ENCODE results near the gene XYLB.
"Not testable (repeated sequence)": the region's sequence is repeated elsewhere in the genome, so short reads cannot be mapped to it uniquely, and the experiment has no call there.

The XYLB gene

GRCh38 chr3:38397320-38397719, 50.7 kb downstream of the XYLB start:
- no peak for DNase-seq

GRCh38 chr3:38401246-38401962, 54.8 kb downstream of the XYLB start:
- DNase-seq = no peak

- no peak for DNase-seq
Observed at GRCh38 chr3:38404286-38404685, 57.7 kb downstream of the XYLB start.

DNA sequence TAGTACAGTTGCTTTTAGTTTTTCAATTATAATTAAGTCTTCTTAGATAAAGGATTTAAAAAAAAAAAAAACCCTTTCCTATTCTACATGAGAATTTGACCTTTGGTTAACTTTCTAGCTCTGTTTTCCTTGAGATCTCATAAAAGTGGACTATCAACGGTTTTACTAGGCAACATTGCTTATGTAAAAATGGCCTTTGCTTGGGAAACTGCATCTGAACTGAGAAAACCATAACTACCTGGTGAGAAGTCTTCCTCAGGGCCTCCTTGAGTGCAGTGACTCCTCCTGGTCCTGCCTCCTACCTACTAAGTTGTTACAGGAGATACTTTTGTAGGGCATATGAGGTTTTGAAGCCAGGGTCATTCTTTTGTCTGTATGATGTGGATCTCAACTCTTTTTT, 65.0 kb downstream of the XYLB start:
- no peak for DNase-seq

GRCh38 chr3:38420758-38421157, 74.2 kb downstream of the XYLB start:
- DNase-seq = not testable (repeated sequence)

DNA sequence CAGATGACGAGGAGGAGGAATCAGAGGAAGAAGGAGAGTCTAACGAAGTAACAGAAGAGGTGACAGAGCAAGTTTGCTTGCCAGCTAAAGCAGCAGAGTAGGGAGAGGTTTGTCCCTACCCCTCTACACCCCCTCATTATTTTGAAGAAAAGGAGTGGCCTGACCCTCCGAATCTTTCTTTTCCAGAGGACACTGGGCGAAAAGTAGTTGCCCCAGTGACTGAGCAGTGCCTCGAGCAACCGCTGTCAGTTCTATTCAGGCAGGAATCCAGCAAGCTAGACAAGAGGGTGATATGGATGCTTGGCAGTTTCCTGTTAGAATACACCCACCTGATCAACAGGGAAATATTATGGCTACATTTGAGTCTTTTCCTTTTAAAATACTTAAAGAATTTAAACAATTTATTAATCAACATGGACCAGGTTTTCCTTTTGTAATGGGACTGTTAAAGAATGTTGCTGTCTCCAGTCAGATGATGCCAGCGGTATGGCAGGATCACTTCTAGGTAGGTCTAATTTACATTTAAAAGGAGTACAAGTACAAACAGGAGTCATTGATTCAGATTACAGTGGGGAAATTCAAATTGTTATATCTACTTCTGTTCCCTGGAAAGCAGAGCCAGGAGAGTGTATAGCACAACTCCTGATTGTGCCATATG, 75.2 kb downstream of the XYLB start:
- no peak for DNase-seq

- DNase-seq = not testable (repeated sequence)
Observed at GRCh38 chr3:38426798-38427426, 80.3 kb downstream of the XYLB start.

- not testable (repeated sequence) for DNase-seq
Observed at GRCh38 chr3:38432871-38433658, 86.5 kb downstream of the XYLB start.

DNA sequence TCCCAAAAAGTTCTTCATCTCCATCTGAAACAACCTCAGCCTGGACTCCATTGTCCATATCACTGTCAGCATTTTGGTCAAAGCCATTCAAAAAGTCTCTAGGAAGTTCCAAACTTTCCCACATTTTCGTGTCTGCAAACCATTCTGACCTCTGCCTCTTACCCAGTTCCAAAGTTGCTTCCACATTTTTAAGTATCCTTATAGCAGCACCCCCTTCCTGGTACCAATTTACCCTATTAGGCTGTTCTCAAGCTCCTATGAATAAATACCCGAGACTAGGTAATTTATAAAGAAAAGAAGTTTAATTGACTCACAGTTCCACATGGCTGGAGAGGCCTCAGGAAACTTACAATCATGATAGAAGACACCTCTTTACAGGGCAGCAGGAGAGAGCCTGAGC, 87.1 kb downstream of the XYLB start:
- not testable (repeated sequence) for DNase-seq

DNA sequence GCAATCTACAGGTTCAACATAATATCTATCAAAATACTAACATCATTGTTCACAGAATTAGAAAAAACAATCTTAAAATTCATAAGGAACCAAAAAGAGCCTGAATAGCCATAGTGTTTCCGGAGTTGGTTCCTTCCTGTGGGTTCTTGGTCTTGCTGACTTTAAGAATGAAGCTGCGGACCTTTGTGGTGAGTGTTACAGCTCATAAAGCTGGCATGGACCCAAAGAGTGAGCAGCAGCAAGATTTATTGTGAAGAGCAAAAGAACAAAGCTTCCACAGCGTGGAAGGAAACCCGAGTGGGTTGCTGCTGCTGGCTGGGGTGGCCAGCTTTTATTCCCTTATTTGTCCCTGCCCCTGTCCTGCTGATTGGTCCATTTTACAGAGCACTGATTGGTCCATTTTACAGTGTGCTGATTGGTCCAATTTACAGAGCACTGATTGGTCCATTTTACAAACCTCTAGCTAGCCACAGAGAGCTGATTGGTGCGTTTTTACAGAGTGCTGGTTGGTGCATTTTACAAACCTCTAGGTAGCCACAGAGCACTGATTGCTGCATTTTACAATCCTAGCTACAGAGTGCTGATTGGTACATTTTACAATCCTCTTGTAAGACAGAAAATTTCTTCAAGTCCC, 92.0 kb downstream of the XYLB start:
- DNase-seq = not testable (repeated sequence)

DNA sequence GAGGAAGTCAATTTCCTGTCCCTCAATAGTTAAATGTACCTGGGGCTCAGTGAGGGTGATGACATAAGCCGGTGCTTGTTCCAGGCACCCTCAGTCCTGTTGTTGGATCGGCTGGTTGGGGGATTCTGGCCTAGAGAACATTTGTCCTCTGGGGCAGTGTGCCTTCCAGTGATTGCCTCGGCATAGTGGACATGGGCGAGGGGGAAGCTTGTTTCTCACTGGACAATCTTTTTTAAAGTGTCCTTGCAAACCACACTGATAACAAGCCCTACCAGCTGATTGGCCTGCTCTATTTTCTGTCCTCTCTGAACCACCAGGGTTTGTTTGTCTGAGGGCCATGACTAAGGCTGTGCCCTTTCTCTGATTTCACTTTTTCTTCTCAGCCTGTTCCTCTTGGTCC, 96.6 kb downstream of the XYLB start:
- DNase-seq = not testable (repeated sequence)

DNA sequence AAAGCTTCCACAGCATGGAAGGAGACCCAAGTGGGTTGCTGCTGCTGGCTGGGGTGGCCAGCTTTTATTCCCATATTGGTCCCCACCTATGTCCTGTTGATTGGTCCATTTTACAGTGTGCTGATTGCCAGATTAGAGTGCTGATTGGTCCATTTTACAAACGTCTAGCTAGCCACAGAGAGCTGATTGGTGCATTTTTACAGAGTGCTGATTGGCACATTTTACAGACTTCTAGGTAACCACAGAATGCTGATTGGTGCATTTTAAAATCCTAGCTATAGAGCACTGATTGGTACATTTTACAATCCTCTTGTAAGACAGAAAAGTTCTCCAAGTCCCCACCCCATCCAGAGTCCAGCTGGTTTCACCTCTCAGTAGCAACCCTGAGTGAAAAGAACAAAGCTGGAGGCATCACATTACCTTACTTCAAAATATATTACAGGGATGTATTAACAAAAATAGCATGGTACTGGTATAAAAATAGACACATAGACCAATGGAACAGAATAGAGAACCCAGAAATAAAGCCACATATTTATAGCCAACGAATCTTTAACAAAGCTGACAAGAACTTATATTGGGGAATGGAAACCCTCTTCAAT, 99.6 kb downstream of the XYLB start:
- no peak for DNase-seq

GRCh38 chr3:38446812-38447211, 100.2 kb downstream of the XYLB start:
- no peak for DNase-seq

DNA sequence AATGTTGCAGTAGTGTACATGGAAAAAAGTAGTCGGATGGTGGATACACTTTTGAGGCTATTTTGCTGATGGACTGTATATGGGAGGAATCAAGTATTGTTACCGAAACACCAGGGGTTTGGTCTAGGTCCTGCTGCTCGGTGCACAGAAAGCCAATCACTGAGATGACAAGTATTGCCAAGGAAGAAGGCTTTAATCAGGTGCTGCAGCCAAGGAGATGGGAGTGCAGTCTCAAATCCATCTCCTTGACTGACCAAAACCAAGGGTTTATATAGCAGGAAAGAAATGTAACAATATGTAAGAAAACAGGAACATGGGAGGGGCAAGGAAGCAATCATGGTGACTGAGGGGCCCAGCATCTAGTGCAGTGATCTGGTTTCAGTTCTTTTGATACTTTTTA, 104.3 kb downstream of the XYLB start:
- no peak for DNase-seq

DNA sequence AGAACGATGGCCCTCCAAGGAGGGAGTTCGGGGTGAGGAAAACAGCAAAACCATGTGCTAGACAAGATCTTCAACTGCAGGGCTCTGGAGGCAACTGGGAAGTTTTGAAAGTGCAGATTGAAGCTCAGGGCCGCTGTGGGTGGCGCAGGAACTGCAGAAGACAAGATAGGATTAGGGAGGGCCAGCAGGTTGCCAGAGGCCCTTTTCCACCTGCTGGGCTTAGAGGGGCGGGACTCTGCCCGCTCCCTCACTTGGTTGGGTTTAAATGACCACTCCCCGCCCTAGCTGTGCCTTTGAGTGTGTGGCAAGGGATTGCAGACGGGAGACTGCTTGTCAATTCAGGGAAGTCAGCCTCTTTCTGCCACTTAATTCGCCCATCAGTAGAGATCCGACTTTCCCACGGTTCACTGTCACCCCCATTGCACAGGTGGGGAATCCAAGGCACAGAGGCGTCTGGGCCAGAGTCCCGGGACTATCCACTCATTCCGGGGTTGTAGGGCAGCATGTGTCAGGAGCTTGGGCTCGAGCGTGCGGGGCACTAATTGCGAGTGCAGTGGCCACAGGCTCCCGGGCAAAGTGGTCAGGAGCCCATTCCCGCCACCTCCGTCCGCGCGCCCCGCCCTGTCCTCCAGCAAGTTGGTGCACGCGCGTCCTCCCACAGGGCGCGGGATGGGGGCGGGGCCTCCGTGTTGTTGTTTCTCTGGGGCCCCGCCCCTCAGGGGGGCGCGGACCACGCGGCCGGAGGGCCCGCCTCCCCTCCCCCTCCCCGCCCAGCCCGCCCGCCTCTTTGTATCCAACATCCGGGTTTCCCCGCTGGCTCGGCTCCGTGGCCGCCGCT, 106.7 kb downstream of the XYLB start, which contains the start of gene ACVR2B:
Gene ACVR2B, plus strand, starts transcription at position 816 of the 838 bp plus-strand sequence. CDS start 433 bp downstream, outside the sequence.
- no peak for DNase-seq

DNA sequence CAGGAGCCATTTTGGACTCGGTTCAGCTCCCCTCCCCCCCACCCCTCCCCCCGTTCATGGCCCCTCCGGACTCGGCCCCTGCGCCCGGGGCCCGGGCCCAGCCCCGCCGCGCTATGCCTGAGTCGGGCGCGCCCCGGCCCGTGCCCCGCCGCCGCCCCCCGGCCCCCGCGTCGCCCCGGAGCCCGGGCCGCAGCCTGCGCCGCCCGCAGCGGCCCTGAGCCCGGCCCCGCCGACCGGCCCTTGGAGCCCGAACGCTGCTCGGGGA, 107.3 kb downstream of the XYLB start:
- no peak for DNase-seq

- no peak for DNase-seq
Observed at GRCh38 chr3:38454178-38454883, 107.7 kb downstream of the XYLB start.

DNA sequence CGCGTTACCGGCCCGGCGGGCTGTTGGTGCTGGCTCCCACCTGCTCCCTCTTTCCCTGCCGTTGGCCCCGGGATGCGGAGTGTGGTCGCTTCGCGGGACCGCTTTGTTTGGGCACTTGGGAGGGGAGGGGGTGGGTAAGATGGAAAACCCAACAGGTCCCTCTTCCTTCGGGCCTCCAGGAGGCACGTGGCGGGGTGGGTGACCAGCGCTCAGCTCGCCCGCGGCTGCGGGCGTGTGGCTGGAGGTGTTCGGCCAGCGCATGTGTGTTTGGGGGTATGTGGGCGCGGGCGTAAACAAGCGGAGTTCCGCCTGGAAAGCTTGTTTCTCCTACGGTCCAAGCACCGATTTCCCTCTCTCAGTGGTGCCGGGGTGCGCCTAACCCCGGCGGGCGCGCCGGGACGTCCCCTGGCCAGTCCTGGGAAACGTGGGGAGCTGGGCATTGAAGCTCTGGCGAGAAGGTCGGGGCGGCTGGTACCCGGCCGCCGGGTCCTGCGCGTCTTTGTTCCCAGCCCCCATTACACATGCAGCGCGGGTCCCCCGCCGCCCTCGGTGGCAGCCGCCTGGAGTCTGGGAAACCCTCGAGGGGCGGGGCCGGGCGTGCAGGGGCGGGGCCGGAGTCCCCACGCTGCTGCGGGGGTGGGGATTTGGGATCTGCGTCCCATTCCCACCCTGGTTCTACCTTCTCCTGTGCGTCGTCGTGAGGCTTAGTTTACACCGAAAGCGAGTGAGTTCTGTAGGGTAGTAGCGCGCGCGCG, 108.5 kb downstream of the XYLB start:
- no peak for DNase-seq

DNA sequence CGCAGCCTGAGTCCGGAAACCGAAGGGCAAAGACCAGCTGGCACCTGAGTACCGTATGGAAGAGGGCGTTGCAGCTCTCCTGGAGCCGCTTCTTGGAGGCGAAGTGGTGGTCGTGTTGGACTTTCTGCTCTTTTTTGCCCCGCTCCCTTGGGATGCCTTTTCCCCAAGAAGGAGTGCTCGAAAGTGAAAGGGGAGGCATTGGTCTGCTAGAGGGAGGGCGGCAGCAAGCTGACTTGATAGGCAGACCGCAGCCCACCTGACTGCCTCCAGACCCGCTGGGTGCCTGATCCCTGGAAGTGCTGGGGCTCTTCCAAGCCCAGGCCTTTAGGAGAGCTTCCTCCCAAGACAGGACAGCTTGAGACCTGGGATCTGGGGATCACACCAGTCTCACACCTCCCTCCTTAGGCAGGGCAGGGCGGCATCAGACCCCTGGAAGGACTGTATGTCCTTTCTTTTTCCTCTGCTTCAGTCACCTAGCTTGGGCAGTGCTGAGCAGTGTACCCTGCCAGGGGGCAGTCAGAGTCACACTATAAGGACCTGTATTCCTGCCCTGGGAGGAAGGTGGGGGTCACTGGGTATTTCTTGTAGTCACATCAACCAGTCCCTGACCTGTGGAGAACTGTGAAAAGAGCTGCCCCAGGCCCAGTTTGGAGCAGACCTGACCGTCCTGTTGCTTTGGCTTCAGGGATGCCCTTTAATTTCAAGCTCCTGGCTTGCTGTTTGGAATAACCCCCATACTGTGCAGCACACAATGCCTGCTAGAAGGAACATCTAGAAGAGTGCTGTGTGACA, 109.2 kb downstream of the XYLB start:
- no peak for DNase-seq
